SJCRH30 (cell line): ENCODE results near the gene SEMA4F. TPM values are rescaled to one million over a fixed set of nuclear protein-coding genes. Genes with fewer than 3 reads are reported as not detected.

Source experiments
- DNase-seq, 2 experiments: peaks; one replicate each; pipeline ENCODE4 v3.0.0-alpha.2; 2015 to 2020
- H3K27ac ChIP-seq: fragments of 250-450 bp; sonication (Bioruptor Pico); 2 replicates; pipeline ENCODE4 v1.5.1; 2020; ENCODE audit warnings: mild to moderate bottlenecking, moderate library complexity
- H3K27me3 ChIP-seq: fragments of 250-450 bp; sonication (Bioruptor Pico); 2 replicates; pipeline ENCODE4 v1.5.1; 2020; ENCODE audit warnings: mild to moderate bottlenecking, moderate library complexity
- H3K36me3 ChIP-seq: fragments of 250-450 bp; sonication (Bioruptor Pico); 2 replicates; pipeline ENCODE4 v1.5.1; 2020; ENCODE audit warnings: mild to moderate bottlenecking, moderate library complexity
- H3K4me1 ChIP-seq: fragments of 250-450 bp; sonication (Bioruptor Pico); 2 replicates; pipeline ENCODE4 v1.5.1; 2020; ENCODE audit warnings: mild to moderate bottlenecking, moderate library complexity
- H3K4me3 ChIP-seq: fragments of 250-450 bp; sonication (Bioruptor Pico); 2 replicates; pipeline ENCODE4 v1.5.1; 2020; ENCODE audit warnings: mild to moderate bottlenecking, moderate library complexity
- H3K9me3 ChIP-seq: fragments of 250-450 bp; sonication (Bioruptor Pico); replicated peaks from 2 replicates; pipeline ENCODE4 v1.5.1; 2020; ENCODE audit warnings: mild to moderate bottlenecking, moderate library complexity
- total RNA-seq: library from RNA; depleted of rRNA; stranded (reverse); fragments of >200 nt; shearing (Covaris generic); gene quantifications from 2 replicates; pipeline ENCODE4 v1.2.3, GENCODE V29; 2014

SEMA4F gene
- total RNA-seq, 1 experiment from 2014 or later = 5.6 TPM

DNA sequence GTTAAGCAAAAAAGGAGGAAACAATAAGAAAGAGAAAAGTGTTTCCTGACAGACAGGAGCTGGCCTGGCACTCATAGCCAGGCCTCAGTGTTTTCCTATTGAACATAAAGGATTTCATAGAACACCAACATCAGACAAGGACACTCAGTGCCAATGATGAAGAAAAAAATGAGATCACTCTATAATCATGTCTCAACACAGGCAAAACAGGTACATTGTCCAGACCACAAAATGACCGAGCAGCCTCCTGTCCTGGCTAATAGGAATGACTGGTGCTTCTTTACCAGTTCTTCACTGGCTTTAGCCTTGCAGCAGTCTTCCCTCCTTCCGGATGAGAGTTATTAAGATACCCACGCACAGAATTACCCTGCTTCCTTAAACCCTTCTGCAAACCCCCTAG is 35.6 kb downstream of the SEMA4F start:
- Histone ChIP-seq H3K36me3 (no peaks in the 10 kb centered on the region), H3K4me1 (no peaks in the 10 kb centered on the region), H3K4me3 (no peak overlapping the region), H3K27me3 (0 out of 2 replicates have a peak, but pooled peaks cover 4% of the 10 kb centered on the region), H3K27ac (no peak overlapping the region), H3K9me3 (no peaks in the 10 kb centered on the region)
- no peak for DNase-seq

- Histone ChIP-seq H3K27ac (no peak overlapping the region), H3K36me3 (no peaks in the 10 kb centered on the region), H3K9me3 (no peaks in the 10 kb centered on the region), H3K4me1 (no peaks in the 10 kb centered on the region), H3K27me3 (0 out of 2 replicates have a peak, but pooled peaks cover 4% of the 10 kb centered on the region), H3K4me3 (no peak overlapping the region)
- peak in 1 of 2 experiments; percentile 69 for DNase-seq
Measured at GRCh38 chr2:74690571-74690970, 36.5 kb downstream of the SEMA4F start.

- DNase-seq = no peak
- Histone ChIP-seq H3K27ac (no peak overlapping the region), H3K27me3 (0 out of 2 replicates have a peak, but pooled peaks cover 4% of the 10 kb centered on the region), H3K4me1 (no peaks in the 10 kb centered on the region; the same call in 1 of the 2 replicates), H3K9me3 (no peaks in the 10 kb centered on the region), H3K4me3 (no peak overlapping the region), H3K36me3 (no peaks in the 10 kb centered on the region)
Measured at GRCh38 chr2:74691929-74692328, 37.9 kb downstream of the SEMA4F start.

DNA sequence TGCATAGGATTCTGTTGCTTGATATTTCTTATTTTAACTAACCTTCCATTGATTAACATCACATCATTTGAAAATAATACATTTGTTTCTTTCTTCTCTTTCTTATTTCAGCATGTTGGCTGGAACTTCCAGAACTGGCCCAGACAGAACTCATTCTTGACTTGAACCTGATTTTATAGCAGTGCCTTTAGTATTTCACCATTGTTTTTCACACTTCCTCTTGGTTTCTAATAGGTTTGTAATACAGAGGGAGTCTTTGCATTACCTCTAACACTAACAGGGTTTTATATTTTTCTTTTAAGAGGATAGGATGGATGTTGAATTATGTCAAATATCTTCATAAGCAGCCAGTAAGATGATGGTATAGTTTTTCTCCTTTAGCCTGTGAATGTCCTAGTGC is 39.2 kb downstream of the SEMA4F start:
- H3K27me3 ChIP-seq = 0 out of 2 replicates have a peak, but pooled peaks cover under 1% of the 10 kb centered on the region
- no peak for DNase-seq
- no peaks in the 10 kb centered on the region for H3K36me3 ChIP-seq
- no peak overlapping the region for H3K4me3 ChIP-seq
- H3K9me3 ChIP-seq = no peaks in the 10 kb centered on the region
- no peak overlapping the region for H3K27ac ChIP-seq
- H3K4me1 ChIP-seq = no peaks in the 10 kb centered on the region; the same call in 1 of the 2 replicates

DNA sequence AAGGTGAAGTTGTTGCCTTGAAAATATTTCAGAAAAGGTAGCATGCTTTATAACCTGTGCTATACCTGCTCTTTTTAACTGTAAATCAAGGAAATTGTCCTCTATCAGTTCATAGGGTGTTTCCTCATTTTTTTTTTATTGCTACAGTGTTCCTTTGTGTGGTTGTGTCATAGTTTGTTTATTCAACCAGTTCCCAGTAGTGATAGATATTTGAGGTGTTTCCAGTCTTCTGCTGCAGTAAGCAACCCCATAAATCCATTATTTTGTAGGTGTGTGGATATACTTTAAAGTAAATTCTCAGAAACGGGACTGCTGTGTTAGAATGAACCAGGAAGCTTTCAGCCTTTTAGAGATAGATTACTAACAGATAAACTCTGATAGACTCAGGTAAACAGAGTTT is 39.6 kb downstream of the SEMA4F start:
- H3K27ac ChIP-seq = no peak overlapping the region
- no peaks in the 10 kb centered on the region for H3K9me3 ChIP-seq
- DNase-seq = no peak
- no peaks in the 10 kb centered on the region; the same call in 1 of the 2 replicates for H3K4me1 ChIP-seq
- no peaks in the 10 kb centered on the region for H3K36me3 ChIP-seq
- H3K27me3 ChIP-seq = no peaks in the 10 kb centered on the region
- H3K4me3 ChIP-seq = no peak overlapping the region

- no peak overlapping the region for H3K27ac ChIP-seq
- no peaks in the 10 kb centered on the region for H3K9me3 ChIP-seq
- H3K4me1 ChIP-seq = no peaks in the 10 kb centered on the region; the same call in 1 of the 2 replicates
- H3K27me3 ChIP-seq = no peaks in the 10 kb centered on the region
- H3K4me3 ChIP-seq = no peak overlapping the region
- H3K36me3 ChIP-seq = no peaks in the 10 kb centered on the region
- no peak for DNase-seq
Measured at GRCh38 chr2:74694281-74694680, 40.2 kb downstream of the SEMA4F start.

- no peak overlapping the region for H3K4me3 ChIP-seq
- H3K36me3 ChIP-seq = no peaks in the 10 kb centered on the region
- no peak for DNase-seq
- H3K27me3 ChIP-seq = no peaks in the 10 kb centered on the region
- no peak overlapping the region for H3K27ac ChIP-seq
- H3K9me3 ChIP-seq = no peaks in the 10 kb centered on the region
- no peaks in the 10 kb centered on the region; the same call in 1 of the 2 replicates for H3K4me1 ChIP-seq
Measured at GRCh38 chr2:74695663-74696062, 41.6 kb downstream of the SEMA4F start.

DNA sequence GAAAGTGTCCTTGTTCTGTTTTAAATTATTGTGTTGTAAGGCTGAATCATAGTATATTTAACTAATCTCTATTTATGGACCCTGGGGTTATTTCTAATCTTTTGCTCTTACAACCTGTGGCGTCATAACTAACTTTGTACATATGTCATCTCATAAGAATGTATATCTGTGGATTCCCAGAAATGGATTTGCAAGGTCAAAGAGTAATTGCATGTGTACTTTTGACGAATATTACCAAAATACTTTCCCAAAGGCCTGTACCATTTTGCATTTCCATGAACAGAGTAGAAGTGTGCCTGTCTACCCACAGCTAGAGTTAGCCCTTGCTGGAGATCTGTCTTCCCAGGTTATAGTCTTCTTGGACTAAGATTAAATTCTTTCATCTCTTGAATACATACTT is 42.8 kb downstream of the SEMA4F start:
- Histone ChIP-seq H3K27ac (no peak overlapping the region), H3K4me3 (no peak overlapping the region), H3K27me3 (no peaks in the 10 kb centered on the region), H3K4me1 (no peaks in the 10 kb centered on the region; the same call in 1 of the 2 replicates), H3K36me3 (no peaks in the 10 kb centered on the region), H3K9me3 (no peaks in the 10 kb centered on the region)
- no peak for DNase-seq

- Histone ChIP-seq H3K4me1 (no peaks in the 10 kb centered on the region; the same call in 1 of the 2 replicates), H3K27ac (no peak overlapping the region), H3K36me3 (no peaks in the 10 kb centered on the region), H3K4me3 (no peak overlapping the region), H3K27me3 (peaks cover 5% of the 10 kb centered on the region; the same call in 1 of the 2 replicates), H3K9me3 (no peaks in the 10 kb centered on the region)
- no peak for DNase-seq
Measured at GRCh38 chr2:74700643-74701372, 46.8 kb downstream of the SEMA4F start.

DNA sequence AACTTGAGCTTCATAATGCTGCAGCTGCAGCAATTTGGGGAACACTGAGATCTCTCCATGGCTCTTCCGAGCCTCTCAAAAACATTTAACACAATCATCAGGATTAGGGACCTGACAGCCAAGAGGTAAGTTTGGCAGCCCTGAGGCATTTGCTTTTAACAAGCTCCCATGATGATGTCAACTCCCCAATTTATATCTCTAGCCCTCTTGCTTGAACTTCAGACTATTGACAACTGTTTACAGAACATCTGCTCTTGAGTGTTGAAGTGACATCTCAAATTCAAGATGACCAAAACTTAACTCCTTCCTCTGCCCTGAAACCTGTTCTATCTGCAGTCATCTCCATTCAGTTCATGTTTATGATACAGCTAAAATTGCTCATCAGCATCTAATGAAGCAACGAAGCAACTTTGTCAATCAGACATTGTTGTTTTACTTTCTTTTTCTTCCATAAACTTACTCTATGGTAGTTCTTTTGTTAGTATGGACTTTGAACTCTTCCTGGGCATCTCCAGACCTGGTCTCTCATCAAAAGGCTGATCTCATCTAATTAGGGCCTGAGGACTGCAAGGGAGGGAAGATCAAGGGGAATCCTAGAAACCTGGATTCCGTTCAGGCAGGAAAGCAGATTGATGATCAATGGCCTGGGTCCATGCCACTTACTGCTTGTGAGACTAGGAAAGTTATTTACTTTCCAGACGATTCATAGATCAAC is 48.1 kb downstream of the SEMA4F start:
- Histone ChIP-seq H3K27ac (no peak overlapping the region), H3K9me3 (no peaks in the 10 kb centered on the region), H3K4me1 (no peaks in the 10 kb centered on the region; the same call in 1 of the 2 replicates), H3K27me3 (peaks cover 5% of the 10 kb centered on the region; the same call in 1 of the 2 replicates), H3K4me3 (no peak overlapping the region), H3K36me3 (no peaks in the 10 kb centered on the region)
- DNase-seq = no peak

DNA sequence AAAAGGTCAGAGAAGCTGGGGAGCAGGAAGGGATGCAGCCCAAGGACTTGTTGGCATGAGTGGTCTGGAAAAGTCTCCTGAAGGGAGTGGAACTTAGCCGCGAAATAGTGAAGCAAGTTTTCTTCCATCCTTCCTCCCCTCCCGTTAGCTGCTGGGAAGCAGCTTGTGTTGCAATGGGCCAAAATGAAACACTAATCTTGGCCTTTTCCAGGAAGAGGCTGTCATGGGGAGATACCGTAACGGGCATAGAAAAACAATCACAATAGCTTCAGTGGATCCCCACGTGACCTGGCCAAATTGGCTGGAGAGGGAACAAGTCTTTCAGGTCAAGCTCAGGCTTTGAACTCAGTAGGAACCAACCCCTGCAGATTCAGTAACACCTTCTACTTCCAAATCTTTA is 49.3 kb downstream of the SEMA4F start:
- Histone ChIP-seq H3K9me3 (no peaks in the 10 kb centered on the region), H3K27ac (no peak overlapping the region), H3K4me1 (no peaks in the 10 kb centered on the region), H3K4me3 (no peak overlapping the region), H3K27me3 (peaks cover 5% of the 10 kb centered on the region; the same call in 1 of the 2 replicates), H3K36me3 (no peaks in the 10 kb centered on the region)
- no peak for DNase-seq

DNA sequence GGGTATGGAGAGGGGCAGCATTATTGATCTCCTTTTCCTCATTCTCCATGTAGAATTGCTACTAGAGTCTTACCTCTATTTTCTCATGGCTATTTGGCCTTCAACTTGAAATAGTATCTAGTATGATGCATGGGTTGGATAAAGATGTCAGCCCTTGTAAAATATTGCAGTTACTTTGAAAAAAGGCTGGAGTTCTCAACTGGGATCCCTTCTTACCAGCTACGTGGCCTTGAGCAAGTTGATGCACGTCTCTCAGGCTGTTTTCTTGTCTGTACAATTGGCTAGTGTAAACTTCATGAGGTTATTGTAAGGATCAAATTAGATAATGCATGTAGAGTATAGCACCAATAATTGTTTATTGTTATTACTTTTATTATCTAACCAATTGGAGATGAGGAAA is 50.2 kb downstream of the SEMA4F start:
- no peaks in the 10 kb centered on the region for H3K4me1 ChIP-seq
- peaks cover 5% of the 10 kb centered on the region; the same call in 1 of the 2 replicates for H3K27me3 ChIP-seq

DNA sequence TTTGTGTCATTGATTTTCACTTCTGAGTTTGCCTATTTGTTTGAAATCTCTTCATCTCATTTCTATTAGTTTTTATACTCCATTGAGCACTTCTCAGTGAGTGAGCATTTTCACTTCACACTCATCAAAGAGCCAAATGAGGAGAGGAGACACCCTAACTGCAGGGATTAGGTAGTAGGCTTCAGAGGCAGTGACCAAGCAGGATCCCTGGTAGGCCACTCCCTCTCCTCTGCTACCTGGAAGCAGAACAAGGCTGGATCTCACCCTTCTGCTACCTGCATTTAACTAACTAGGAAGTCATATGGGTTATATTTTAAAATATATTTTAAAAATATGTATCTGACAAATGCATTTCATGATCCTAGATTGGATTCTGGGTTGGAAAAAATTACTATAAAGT is 52.7 kb downstream of the SEMA4F start:
- no peaks in the 10 kb centered on the region for H3K36me3 ChIP-seq
- no peaks in the 10 kb centered on the region for H3K9me3 ChIP-seq
- no peak overlapping the region for H3K4me3 ChIP-seq
- H3K27ac ChIP-seq = no peak overlapping the region
- H3K27me3 ChIP-seq = peaks cover 5% of the 10 kb centered on the region; the same call in 1 of the 2 replicates
- no peaks in the 10 kb centered on the region for H3K4me1 ChIP-seq
- no peak for DNase-seq

More for the DNA sequence above, 50.2 kb downstream of the SEMA4F start:
- no peak overlapping the region for H3K4me3 ChIP-seq
- no peaks in the 10 kb centered on the region for H3K9me3 ChIP-seq
- no peak for DNase-seq
- H3K36me3 ChIP-seq = no peaks in the 10 kb centered on the region
- H3K27ac ChIP-seq = no peak overlapping the region

DNA sequence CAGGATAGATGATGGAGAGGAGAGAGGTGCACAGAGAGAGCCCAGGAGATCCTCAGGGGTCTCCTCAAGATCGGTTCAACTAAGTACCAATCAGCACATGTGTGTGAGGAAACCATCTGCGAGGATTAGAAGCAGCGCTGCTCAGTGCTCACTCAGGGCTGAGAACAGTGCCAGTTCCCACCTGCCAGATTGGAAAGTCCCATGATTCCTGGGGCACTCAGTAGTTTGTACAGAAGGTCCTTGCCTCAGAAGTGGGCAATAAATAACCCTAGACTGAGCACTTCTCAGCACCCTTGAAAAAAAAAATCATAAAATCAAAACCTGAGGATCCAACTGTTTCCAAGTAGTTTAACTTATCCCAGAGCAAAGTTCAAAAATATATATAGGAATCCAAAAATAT is 53.8 kb downstream of the SEMA4F start:
- no peaks in the 10 kb centered on the region for H3K9me3 ChIP-seq
- peaks cover 5% of the 10 kb centered on the region; the same call in 1 of the 2 replicates for H3K27me3 ChIP-seq
- DNase-seq = no peak
- no peaks in the 10 kb centered on the region for H3K36me3 ChIP-seq
- H3K4me1 ChIP-seq = no peaks in the 10 kb centered on the region
- no peak overlapping the region for H3K4me3 ChIP-seq
- no peak overlapping the region for H3K27ac ChIP-seq

DNA sequence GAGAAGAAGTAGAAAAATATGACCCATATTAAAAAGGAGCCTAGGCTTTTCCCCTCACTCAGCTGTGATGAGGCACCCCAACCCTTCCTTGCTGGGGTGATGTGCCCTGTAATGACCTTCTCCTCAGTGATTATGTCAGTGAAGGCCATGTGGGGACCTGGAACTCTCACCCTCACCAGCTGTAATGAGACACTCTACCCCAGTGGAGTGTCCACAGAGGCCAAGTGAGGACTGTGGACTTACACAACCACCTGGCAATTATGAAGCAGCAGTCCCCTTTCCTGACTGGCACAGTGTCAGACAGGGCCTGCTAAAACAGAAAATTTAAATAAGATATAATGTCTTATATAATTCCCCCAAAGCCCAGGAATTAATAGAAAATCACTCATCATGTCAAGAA is 54.2 kb downstream of the SEMA4F start:
- H3K4me3 ChIP-seq = no peak overlapping the region
- no peak for DNase-seq
- no peak overlapping the region for H3K27ac ChIP-seq
- H3K9me3 ChIP-seq = no peaks in the 10 kb centered on the region
- H3K36me3 ChIP-seq = no peaks in the 10 kb centered on the region
- peaks cover 5% of the 10 kb centered on the region; the same call in 1 of the 2 replicates for H3K27me3 ChIP-seq
- H3K4me1 ChIP-seq = no peaks in the 10 kb centered on the region
